ENCODE data around the gene FBXO10. TPM values are rescaled to one million over a fixed set of nuclear protein-coding genes. Genes with fewer than 3 reads are reported as not detected.

Gene FBXO10
- total RNA-seq, 4 donors from 2014 or later = 2.8 to 12.9 (median 9.4) TPM; not detected in 1

DNA sequence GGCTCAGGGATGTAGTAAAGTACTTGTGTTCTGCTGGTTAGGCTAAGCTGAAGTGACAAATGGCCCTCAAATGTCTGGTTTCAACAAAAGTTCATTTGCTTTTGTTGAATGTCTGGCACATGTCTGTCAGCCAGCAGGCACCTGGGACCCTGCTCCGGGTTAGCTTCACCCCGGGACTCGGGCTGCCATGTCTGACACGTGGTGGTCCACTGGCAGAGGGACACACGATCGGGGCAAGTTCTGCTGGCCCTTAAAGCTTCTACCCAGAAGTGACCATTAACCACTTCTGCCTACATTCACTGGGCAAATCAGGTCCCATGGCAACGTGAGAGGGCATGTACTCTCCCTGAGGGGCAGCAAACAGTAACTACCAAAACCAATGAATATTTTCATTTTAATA lies 66.6 kb downstream of the FBXO10 start:
- Histone ChIP-seq H3K36me3 (no peaks in the 10 kb centered on the region), H3K4me1 (no peaks in the 10 kb centered on the region), H3K9me3 (no peaks in the 10 kb centered on the region), H3K4me3 (no peak overlapping the region), H3K27ac (no peak overlapping the region), H3K27me3 (no peaks in the 10 kb centered on the region)
- intact Hi-C loops (cut with DNase I; ENCODE audit: low total_unique reads) = no loop called here
- TF ChIP-seq, protein P1, sequence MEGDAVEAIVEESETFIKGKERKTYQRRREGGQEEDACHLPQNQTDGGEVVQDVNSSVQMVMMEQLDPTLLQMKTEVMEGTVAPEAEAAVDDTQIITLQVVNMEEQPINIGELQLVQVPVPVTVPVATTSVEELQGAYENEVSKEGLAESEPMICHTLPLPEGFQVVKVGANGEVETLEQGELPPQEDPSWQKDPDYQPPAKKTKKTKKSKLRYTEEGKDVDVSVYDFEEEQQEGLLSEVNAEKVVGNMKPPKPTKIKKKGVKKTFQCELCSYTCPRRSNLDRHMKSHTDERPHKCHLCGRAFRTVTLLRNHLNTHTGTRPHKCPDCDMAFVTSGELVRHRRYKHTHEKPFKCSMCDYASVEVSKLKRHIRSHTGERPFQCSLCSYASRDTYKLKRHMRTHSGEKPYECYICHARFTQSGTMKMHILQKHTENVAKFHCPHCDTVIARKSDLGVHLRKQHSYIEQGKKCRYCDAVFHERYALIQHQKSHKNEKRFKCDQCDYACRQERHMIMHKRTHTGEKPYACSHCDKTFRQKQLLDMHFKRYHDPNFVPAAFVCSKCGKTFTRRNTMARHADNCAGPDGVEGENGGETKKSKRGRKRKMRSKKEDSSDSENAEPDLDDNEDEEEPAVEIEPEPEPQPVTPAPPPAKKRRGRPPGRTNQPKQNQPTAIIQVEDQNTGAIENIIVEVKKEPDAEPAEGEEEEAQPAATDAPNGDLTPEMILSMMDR (IDR thresholded peaks at IDR 0.05) = no peak
- TF ChIP-seq POLR2A (IDR thresholded peaks at IDR 0.05) = no peak
- no peak for DNase-seq

DNA sequence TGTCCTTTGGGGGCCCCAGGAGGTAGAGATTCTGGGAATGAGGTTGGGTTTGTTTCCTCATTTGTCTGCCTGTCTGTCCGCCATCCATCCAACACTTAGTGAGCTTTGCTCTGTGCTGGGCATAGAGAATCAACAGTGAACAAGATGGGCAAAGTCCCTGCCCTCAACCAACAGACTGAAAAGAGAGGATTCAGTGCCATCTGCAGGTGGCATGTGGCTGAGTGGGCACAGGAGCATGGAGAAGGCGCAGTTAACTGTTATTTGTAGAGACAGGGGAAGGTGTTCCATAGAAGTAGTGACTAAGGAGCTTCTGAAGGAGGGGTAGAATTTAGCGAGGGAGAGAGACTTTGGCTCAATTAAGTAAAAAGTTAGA lies 67.4 kb downstream of the FBXO10 start:
- Histone ChIP-seq H3K9me3 (no peaks in the 10 kb centered on the region), H3K27me3 (no peaks in the 10 kb centered on the region), H3K27ac (no peak overlapping the region), H3K36me3 (no peaks in the 10 kb centered on the region), H3K4me1 (no peaks in the 10 kb centered on the region), H3K4me3 (no peak overlapping the region)
- TF ChIP-seq POLR2A (IDR thresholded peaks at IDR 0.05) = no peak
- TF ChIP-seq, protein P1 (IDR thresholded peaks at IDR 0.05) = peak in 1 of 4 experiments; percentile 23
- intact Hi-C loops (cut with DNase I; ENCODE audit: low total_unique reads) = no loop called here
- no peak for DNase-seq

DNA sequence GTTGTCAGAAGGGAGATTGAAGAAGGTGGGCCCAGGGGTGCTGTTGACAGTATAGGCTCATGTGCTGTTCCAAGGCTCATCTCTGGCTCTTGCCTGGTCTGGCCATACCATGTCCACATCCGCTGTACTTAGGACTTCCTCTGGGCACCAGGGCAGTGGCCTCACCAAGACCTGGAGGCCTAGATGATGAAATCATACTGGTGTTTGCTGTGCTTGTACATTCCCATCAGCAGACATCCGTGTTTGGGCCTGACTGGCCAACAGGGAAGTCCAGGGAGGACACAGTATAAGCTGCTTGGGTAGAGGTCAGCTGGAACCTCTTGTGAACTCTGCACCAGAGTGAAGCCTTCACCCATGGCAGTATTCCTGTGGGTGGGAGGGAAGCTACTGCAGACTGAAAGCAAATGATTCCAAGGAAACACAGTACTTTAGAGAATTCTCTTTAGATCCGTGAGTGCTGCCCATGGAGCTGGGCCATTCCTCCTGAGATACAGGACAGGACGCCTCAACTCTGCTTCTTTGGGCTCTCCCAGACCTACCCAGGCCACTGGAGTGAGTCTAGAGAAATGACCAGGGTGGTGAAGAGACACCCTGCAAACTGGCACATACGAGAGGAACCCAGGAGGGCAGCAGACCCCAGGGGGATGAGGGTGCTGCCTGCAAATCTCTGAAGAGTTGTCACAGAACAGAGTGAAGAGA lies 67.9 kb downstream of the FBXO10 start:
- no peak for DNase-seq
- Histone ChIP-seq H3K27ac (no peak overlapping the region), H3K4me1 (no peaks in the 10 kb centered on the region), H3K9me3 (no peaks in the 10 kb centered on the region), H3K36me3 (no peaks in the 10 kb centered on the region), H3K4me3 (no peak overlapping the region), H3K27me3 (no peaks in the 10 kb centered on the region)
- TF ChIP-seq, protein P1 (IDR thresholded peaks at IDR 0.05) = no peak
- no peak for TF ChIP-seq POLR2A (IDR thresholded peaks at IDR 0.05)
- intact Hi-C loops (cut with DNase I; ENCODE audit: low total_unique reads) = no loop called here

DNA sequence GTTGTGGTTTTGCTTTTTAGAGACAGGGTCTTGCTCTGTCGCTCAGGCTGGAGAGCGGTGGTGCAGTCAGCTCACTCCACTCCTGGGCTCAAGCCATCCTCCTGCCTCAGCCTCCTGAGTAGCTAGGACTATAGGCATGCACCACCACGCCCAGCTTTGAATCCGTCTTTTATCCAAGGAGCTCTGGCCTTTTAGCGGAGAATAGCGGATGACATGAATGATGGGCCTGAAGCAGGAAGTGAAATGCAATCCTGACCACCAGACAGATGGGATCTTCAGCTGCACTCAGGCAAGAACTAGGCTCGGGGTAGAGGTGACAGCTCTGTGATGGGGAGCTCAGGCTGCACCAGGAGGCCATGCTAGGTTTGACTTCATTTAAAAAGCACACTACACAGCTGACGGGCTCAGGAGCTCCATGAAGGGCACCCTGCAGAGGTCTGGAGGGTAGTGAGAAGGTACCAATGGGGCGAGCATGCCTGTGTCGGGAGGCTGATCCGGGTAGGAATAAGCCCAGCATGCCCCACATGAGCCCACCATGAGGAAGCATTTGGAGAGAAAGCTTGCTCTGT lies 68.5 kb downstream of the FBXO10 start:
- H3K27ac ChIP-seq = no peak overlapping the region
- no peak for DNase-seq
- H3K27me3 ChIP-seq = no peaks in the 10 kb centered on the region
- intact Hi-C loops (cut with DNase I; ENCODE audit: low total_unique reads) = no loop called here
- no peaks in the 10 kb centered on the region for H3K4me1 ChIP-seq
- H3K36me3 ChIP-seq = no peaks in the 10 kb centered on the region
- H3K4me3 ChIP-seq = no peak overlapping the region
- H3K9me3 ChIP-seq = no peaks in the 10 kb centered on the region
- TF ChIP-seq, protein P1 (IDR thresholded peaks at IDR 0.05) = no peak
- TF ChIP-seq POLR2A (IDR thresholded peaks at IDR 0.05) = no peak

DNA sequence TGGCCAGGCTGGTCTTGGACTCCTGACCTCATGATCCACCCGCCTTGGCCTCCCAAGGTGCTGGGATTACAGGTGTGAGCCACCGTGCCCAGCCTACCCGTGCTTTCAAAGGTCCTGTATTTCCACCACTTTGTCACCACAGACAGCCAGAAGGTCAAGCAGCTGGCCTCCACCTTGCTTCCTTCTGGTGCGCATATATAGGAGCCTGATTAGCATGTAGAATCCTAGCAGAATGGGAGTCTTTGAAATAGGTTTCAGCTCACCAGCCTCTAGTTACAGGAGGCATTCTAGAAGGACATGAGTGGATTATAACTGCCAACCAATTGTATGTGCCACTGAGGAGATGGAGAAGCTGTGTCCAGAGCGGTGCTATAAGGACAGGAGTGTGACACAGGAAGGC lies 71.6 kb downstream of the FBXO10 start:
- Histone ChIP-seq H3K4me1 (no peaks in the 10 kb centered on the region), H3K27me3 (no peaks in the 10 kb centered on the region), H3K27ac (no peak overlapping the region), H3K36me3 (no peaks in the 10 kb centered on the region), H3K4me3 (no peak overlapping the region), H3K9me3 (no peaks in the 10 kb centered on the region)
- no peak for DNase-seq
- TF ChIP-seq, protein P1 (IDR thresholded peaks at IDR 0.05) = no peak
- TF ChIP-seq POLR2A (IDR thresholded peaks at IDR 0.05) = no peak
- intact Hi-C loops (cut with DNase I; ENCODE audit: low total_unique reads) = no loop called here
